Heart right ventricle (tissue), 16 donors: ENCODE measurements around the gene PCDHB8. TPM values are rescaled to one million over a fixed set of nuclear protein-coding genes. Genes with fewer than 3 reads are reported as not detected.
"Not testable (repeated sequence)": the region's sequence is repeated elsewhere in the genome, so short reads cannot be mapped to it uniquely, and the experiment has no call there.

Experiments used
- ATAC-seq, 8 donors: fragments of 200-7000 bp; cut with Tn5 transposase; one replicate each; pipeline ENCODE4 v1.9.1; 2020; ENCODE audit warnings: mild to moderate bottlenecking in 8 of 8, moderate library complexity in 8 of 8, moderate number of reproducible peaks in 1 of 8
- DNase-seq, 2 donors: peaks; one replicate each; pipeline ENCODE4 v3.0.0-alpha.2; 2020
- H3K27ac ChIP-seq, 10 donors: fragments of 200-600 bp; sonication (generic) in 2 of 10; one replicate each; pipeline versions ENCODE4 v1.5.0 to v1.8.0; 2020 to 2022; ENCODE audit warnings: mild to moderate bottlenecking in 3 of 10
- H3K27me3 ChIP-seq, 7 donors: fragments of 200-600 bp; one replicate each; pipeline ENCODE4 v1.8.0; 2021 to 2022; ENCODE audit warnings: mild to moderate bottlenecking in 2 of 7
- H3K36me3 ChIP-seq, 9 donors: fragments of 200-600 bp; sonication (generic) in 1 of 9; one replicate each; pipeline versions ENCODE4 v1.5.0 to v1.8.0; 2020 to 2022; ENCODE audit warnings: mild to moderate bottlenecking in 2 of 9
- H3K4me1 ChIP-seq, 9 donors: fragments of 200-600 bp; sonication (generic) in 1 of 9; one replicate each; pipeline versions ENCODE4 v1.5.0 to v1.8.0; 2020 to 2022; ENCODE audit warnings: mild to moderate bottlenecking in 4 of 9
- H3K4me3 ChIP-seq, 10 donors: fragments of 200-600 bp; sonication (generic) in 2 of 10; one replicate each; pipeline versions ENCODE4 v1.5.0 to v1.8.0; 2020 to 2022; ENCODE audit warnings: mild to moderate bottlenecking in 7 of 10, moderate library complexity in 2 of 10
- H3K9me3 ChIP-seq, 11 donors: fragments of 200-600 bp in 10 of 11; sonication (generic) in 2 of 11; one replicate each; pipeline versions ENCODE4 v1.5.0 to v1.8.0; 2013 to 2022; ENCODE audit warnings: mild to moderate bottlenecking in 2 of 11, control low read depth in 1 of 11, moderate library complexity in 1 of 11
- CTCF ChIP-seq, 9 donors: fragments of 200-600 bp; sonication (generic) in 2 of 9; IDR thresholded peaks; one replicate each; pipeline versions ENCODE4 v1.5.0 to v1.8.0; 2021 to 2022; ENCODE audit warnings: antibody characterized with exemption in 9 of 9, mild to moderate bottlenecking in 5 of 9, moderate library complexity in 1 of 9
- whole genome bisulfite sequencing, 2 donors: extraction: QIAGEN DNeasy Blood & Tissue Kit; methylation state at CpG; one replicate each; pipeline ENCODE4 v1.1.7; 2013; ENCODE audit warnings: inconsistent platforms in 1 of 2; 5-methylcytosine and 5-hydroxymethylcytosine counted together
- intact Hi-C, 10 donors: fragments of 100-400 bp; cut with DNase I; formaldehyde crosslinking; loops; one replicate each; pipeline versions ENCODE4 v1.11.1 to v1.14.2; 2022
- polyA plus RNA-seq, 2 donors: library from polyadenylated mRNA; stranded (reverse); fragments of 200-250 nt; gene quantifications; one replicate each; pipeline ENCODE4 v1.2.3, GENCODE V29; 2013
- total RNA-seq, 10 donors: library from RNA; stranded (reverse); fragmentation: NEBNext Ultra II Directional in 3 of 10; extraction: Animal tissue kit (Norgen Biotek cat#: 25700) in 3 of 10; gene quantifications; one replicate each; pipeline versions ENCODE4 v1.2.1 to v1.2.4, GENCODE V29; 2021 to 2023
- donor health status: Arrhythmogenic right ventricular cardiomyopathy.
- donor health status: ischemic (EF 13 %, LVEDD 7.1; RV severe dilation, severe dysfunction).
- donor health status: healthy with polysubstance abuse.
- donor health status: DM: no; HTN: yes; CAD: no.
- donor health status: DM: no; HTN: no; CAD: no.
- donor health status: ischemic (EF 25% LVEDD 6.9; RV normal size, moderate dysfunction).
- donor health status: ischemic (EF 25% LVEDD 5.7; RV mildly dilated, moderate dysfunction).
- donor health status: healthy.
- donor health status: DM: yes; HTN: yes; CAD: no.
- donor health status: Ischemic cardiomyopathy.
- donor health status: ischemic (EF 35%, LVEDD 5.7; RV mildly dilated, moderate dysfunction).
- donor health status: nonischemic (EF 11% LVEDD 7.7; RV severe dilation, severe dysfunction).
- donor health status: DM: yes; HTN: yes; CAD: no.
- donor health status: PGD.
- donor health status: ischemic (EF 29% LVEDD 5.4; RV normal size, mild dysfunction).
- donor health status: nonischemic (EF 23%, LVEDD 6.1; RV moderate dilation, normal function).

The PCDHB8 gene
- total and polyA plus RNA-seq, 12 donors, result 0.29 to 5.8 (median 1.7) TPM

- DNase-seq (peak; percentile 42 to 58), ATAC-seq (peak; percentile 49 to 91 (median 81))
- H3K9me3 ChIP-seq, result peaks cover 0 to 93% (median 53%) of the 10 kb centered on the region in 11 donors
- peak within 1 kb of the TSS in 1 of 10 donors; percentile 34 for H3K27ac ChIP-seq
- intact Hi-C loops, result loop anchor here in 4 of 10 donors (10.0 kb wide), 2 partner anchors 201 to 351 kb away; partner anchors contain the start of genes PCDHGA10 (in 1 of the 4) and PCDHGB7 (in 1 of the 4)
- H3K27me3 ChIP-seq, result peaks cover 0 to 32% (median 10%) of the 10 kb centered on the region in 7 donors
- not testable (repeated sequence) for H3K4me1 ChIP-seq
- peak within 1 kb of the TSS in 9 of 10 donors; percentile 16 to 46 (median 38) for H3K4me3 ChIP-seq
- 4 to 12% methylated on average over 13 of the region's 18 CpGs for WGBS, 2 donors
- peaks cover 0 to 18% (median 0%) of the 10 kb centered on the region in 9 donors for H3K36me3 ChIP-seq
- peak in 8 of 9 donors; percentile 13 to 61 (median 47) for TF ChIP-seq CTCF (IDR thresholded peaks at IDR 0.05)
Observed at GRCh38 chr5:141213656-141214339, 36.2 kb downstream of the PCDHB8 start, which contains the start of gene PCDHB13. Gene PCDHB13, plus strand, starts transcription at chr5:141213919. Its CDS starts 205 bp downstream, at chr5:141214124.

- intact Hi-C loops, result loop anchor here in 4 of 10 donors (10.0 kb wide), 2 partner anchors 200 to 350 kb away; partner anchors contain the start of genes PCDHGA10 (in 1 of the 4) and PCDHGB7 (in 1 of the 4)
- peak overlapping the region in 2 of 10 donors; percentile 5 to 20 for H3K4me3 ChIP-seq
- not testable (repeated sequence) for H3K27ac ChIP-seq, H3K4me1 ChIP-seq, DNase-seq
- H3K36me3 ChIP-seq, result peaks cover 0 to 26% (median 0%) of the 10 kb centered on the region in 9 donors
- WGBS, 2 donors, result 50 to 51% methylated on average over 10 of the region's 12 CpGs
- ATAC-seq, result peak in 2 of 8 donors; percentile 39 to 44
- H3K9me3 ChIP-seq, result peaks cover 0 to 93% (median 46%) of the 10 kb centered on the region in 11 donors
- peaks cover 0 to 25% (median 5%) of the 10 kb centered on the region in 7 donors for H3K27me3 ChIP-seq
Observed at GRCh38 chr5:141214583-141214982, 37.0 kb downstream of the PCDHB8 start.

- intact Hi-C loops, result loop anchor here in 4 of 10 donors (10.0 kb wide), 2 partner anchors 199 to 349 kb away; partner anchors contain the start of genes PCDHGA10 (in 1 of the 4) and PCDHGB7 (in 1 of the 4)
- Histone ChIP-seq H3K9me3 (peaks cover 0 to 93% (median 45%) of the 10 kb centered on the region in 11 donors), H3K27me3 (peaks cover 0 to 19% (median 4%) of the 10 kb centered on the region in 7 donors), H3K36me3 (peaks cover 0 to 29% (median 0%) of the 10 kb centered on the region in 9 donors)
- not testable (repeated sequence) for H3K4me3 ChIP-seq, DNase-seq, H3K27ac ChIP-seq, ATAC-seq, H3K4me1 ChIP-seq
- 31% methylated on average over 28 to 34 of the region's 40 CpGs for WGBS, 2 donors
Observed at GRCh38 chr5:141215504-141215903, 37.9 kb downstream of the PCDHB8 start.

DNA sequence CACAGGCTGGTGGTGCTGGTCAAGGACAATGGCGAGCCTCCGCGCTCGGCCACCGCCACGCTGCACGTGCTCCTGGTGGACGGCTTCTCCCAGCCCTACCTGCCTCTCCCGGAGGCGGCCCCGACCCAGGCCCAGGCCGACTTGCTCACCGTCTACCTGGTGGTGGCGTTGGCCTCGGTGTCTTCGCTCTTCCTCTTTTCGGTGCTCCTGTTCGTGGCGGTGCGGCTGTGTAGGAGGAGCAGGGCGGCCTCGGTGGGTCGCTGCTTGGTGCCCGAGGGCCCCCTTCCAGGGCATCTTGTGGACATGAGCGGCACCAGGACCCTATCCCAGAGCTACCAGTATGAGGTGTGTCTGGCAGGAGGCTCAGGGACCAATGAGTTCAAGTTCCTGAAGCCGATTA, 38.4 kb downstream of the PCDHB8 start:
- not testable (repeated sequence) for DNase-seq, ATAC-seq, H3K4me3 ChIP-seq, H3K27ac ChIP-seq, H3K4me1 ChIP-seq
- intact Hi-C loops, result loop anchor here in 4 of 10 donors (10.0 kb wide), 2 partner anchors 199 to 349 kb away; partner anchors contain the start of genes PCDHGA10 (in 1 of the 4) and PCDHGB7 (in 1 of the 4)
- Histone ChIP-seq H3K9me3 (peaks cover 0 to 94% (median 50%) of the 10 kb centered on the region in 11 donors), H3K36me3 (peaks cover 0 to 29% (median 0%) of the 10 kb centered on the region in 9 donors), H3K27me3 (peaks cover 0 to 16% (median under 1%) of the 10 kb centered on the region in 7 donors)
- 24 to 34% methylated on average over 18 to 21 of the region's 26 CpGs for WGBS, 2 donors

DNA sequence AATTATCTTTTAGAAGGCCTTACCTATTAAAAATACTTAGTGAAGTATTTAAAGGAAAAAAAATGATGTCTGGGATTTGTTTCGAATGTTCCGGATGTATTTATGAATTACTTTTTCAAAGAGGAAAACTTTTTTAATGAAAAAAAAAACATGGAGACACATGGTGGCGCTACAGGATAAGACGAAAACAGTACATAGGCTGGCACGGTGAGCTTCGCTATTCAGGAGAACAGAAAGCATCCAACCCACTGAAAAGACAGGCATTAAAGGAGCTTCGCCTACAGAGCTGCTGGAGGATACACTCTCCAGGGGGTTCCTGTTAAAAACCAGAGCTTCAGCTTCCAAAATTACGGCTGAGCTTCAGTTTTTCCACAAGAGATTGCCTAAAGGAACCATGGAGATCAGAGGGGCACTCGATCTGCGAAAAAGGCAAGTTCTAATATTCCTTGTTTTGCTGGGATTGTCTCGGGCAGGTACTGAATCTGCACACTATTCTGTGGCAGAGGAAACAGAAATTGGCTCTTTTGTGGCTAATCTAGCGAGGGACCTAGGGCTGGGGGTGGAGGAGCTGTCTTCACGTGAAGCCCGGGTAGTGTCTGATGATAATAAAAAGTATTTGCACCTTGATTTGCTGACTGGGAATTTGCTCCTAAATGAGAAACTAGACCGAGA, 45.7 kb downstream of the PCDHB8 start, which contains the start of gene PCDHB14:
PCDHB14 (plus strand) TSS at position 232 of the 672 bp plus-strand sequence; CDS start at position 395, 163 bp downstream.
- 25 to 26% methylated on average over 15 of the region's 15 CpGs for WGBS, 2 donors
- Histone ChIP-seq H3K36me3 (peaks cover 0 to 24% (median 0%) of the 10 kb centered on the region in 9 donors), H3K4me1 (no peaks in the 10 kb centered on the region), H3K27ac (no peak within 1 kb of the TSS), H3K4me3 (peak within 1 kb of the TSS in 7 of 10 donors; percentile 12 to 40 (median 29)), H3K27me3 (peaks cover 0 to 13% (median 0%) of the 10 kb centered on the region in 7 donors), H3K9me3 (peaks cover 0 to 98% (median 56%) of the 10 kb centered on the region in 11 donors)
- intact Hi-C loops, result loop anchor here in 3 of 10 donors (5.0 to 10.0 kb wide), 3 partner anchors 92 to 344 kb away; no protein-coding TSS in a partner anchor
- peak in 6 of 9 donors; percentile 15 to 43 (median 26) for TF ChIP-seq CTCF (IDR thresholded peaks at IDR 0.05)
- ATAC-seq (peak in 1 of 8 donors; percentile 65), DNase-seq (no peak)

GRCh38 chr5:141224844-141225243, 47.3 kb downstream of the PCDHB8 start:
- not testable (repeated sequence) for H3K27ac ChIP-seq, H3K36me3 ChIP-seq, H3K4me1 ChIP-seq, DNase-seq, ATAC-seq, H3K4me3 ChIP-seq
- WGBS, 2 donors, result 20% methylated on average over 32 to 34 of the region's 40 CpGs
- intact Hi-C loops, result loop anchor here in 3 of 10 donors (5.0 to 10.0 kb wide), 3 partner anchors 90 to 342 kb away; no protein-coding TSS in a partner anchor
- Histone ChIP-seq H3K27me3 (peaks cover 0 to 13% (median 0%) of the 10 kb centered on the region in 7 donors), H3K9me3 (peaks cover 0 to 94% (median 59%) of the 10 kb centered on the region in 11 donors)

DNA sequence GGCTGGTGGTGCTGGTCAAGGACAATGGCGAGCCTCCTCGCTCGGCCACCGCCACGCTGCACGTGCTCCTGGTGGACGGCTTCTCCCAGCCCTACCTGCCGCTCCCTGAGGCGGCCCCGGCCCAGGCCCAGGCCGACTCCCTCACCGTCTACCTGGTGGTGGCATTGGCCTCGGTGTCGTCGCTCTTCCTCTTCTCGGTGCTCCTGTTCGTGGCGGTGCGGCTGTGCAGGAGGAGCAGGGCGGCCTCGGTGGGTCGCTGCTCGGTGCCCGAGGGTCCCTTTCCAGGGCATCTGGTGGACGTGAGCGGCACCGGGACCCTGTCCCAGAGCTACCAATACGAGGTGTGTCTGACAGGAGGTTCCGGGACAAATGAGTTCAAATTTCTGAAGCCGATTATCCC, 47.8 kb downstream of the PCDHB8 start:
- ATAC-seq, H3K27ac ChIP-seq, H3K4me3 ChIP-seq, H3K36me3 ChIP-seq, H3K4me1 ChIP-seq, DNase-seq: not testable (repeated sequence)
- Histone ChIP-seq H3K27me3 (peaks cover 0 to 13% (median 0%) of the 10 kb centered on the region in 7 donors), H3K9me3 (peaks cover 0 to 93% (median 55%) of the 10 kb centered on the region in 11 donors)
- 25 to 29% methylated on average over 20 to 30 of the region's 30 CpGs for WGBS, 2 donors
- intact Hi-C loops, result loop anchor here in 2 of 10 donors (10.0 kb wide), 2 partner anchors 89 to 339 kb away; no protein-coding TSS in a partner anchor
